HCT116 (cell line): ENCODE results near the gene PPARGC1A. TPM values are rescaled to one million over a fixed set of nuclear protein-coding genes. Genes with fewer than 3 reads are reported as not detected.

Source experiments
- ATAC-seq: fragments of 200-7000 bp; cut with Tn5 transposase; 2 replicates; pipeline ENCODE4 v1.9.1; 2020; ENCODE audit warnings: mild to moderate bottlenecking, moderate library complexity
- BruUV-seq: library from RNA; stranded (reverse); fragments of 400-500 nt; replicated peaks from 2 replicates; lab custom pipeline; 2021; lab: Mats Ljungman, UMichigan
- CTCF ChIA-PET: fragments of 300-600 bp; sonication (Branson Sonifier 250); formaldehyde crosslinking; loops from one replicate; lab custom pipeline; 2021; ENCODE audit warnings: antibody characterized with exemption; lab: Charles Lee
- POLR2A ChIA-PET: fragments of 300-600, 350-600 bp; sonication (Branson Sonifier 250); formaldehyde crosslinking; loops from one replicate; lab custom pipeline; 2021; ENCODE audit warnings: antibody characterized with exemption; lab: Charles Lee
- RAD21 ChIA-PET, 2 experiments: fragments of 300-600 bp; sonication (Branson Sonifier 250); formaldehyde crosslinking; loops; one replicate each; lab custom pipeline; 2023; ENCODE audit warnings: low total read pairs in 2 of 2; ENCODE audit not compliant: uncharacterized antibody in 2 of 2, unreplicated experiment in 2 of 2, low non-redundant PET in 1 of 2; lab: Charles Lee
- DNase-seq: peaks from one replicate; pipeline ENCODE4 v3.0.0-alpha.2; 2010; ENCODE audit warnings: low read depth, low spot score
- H2AFZ ChIP-seq: fragments of 200-600 bp; shearing (Covaris generic), sonication (generic); 2 replicates; pipeline ENCODE4 v1.6.1; 2017; ENCODE audit warnings: low read depth, mixed run types, mixed read lengths, antibody characterized with exemption, low read length; ENCODE audit not compliant: poor library complexity, severe bottlenecking
- H3K27ac ChIP-seq: 2 replicates; pipeline ENCODE4 v1.5.1; 2012; ENCODE audit warnings: low read depth, low read length
- H3K27me3 ChIP-seq: fragments of 200-600 bp; sonication (generic); 2 replicates; pipeline ENCODE4 v1.6.1; 2016; ENCODE audit warnings: mixed run types, low read length, mixed read lengths; ENCODE audit not compliant: insufficient read depth
- H3K36me3 ChIP-seq, 2 experiments: fragments of 200-500 bp in 1 of 2; fragments of 200-600 bp in 1 of 2; sonication (Bioruptor generic) in 1 of 2; sonication (generic) in 1 of 2; 2 replicates each; pipeline versions ENCODE4 v1.5.1 to v1.6.1; 2014 to 2016; ENCODE audit warnings: low read length in 2 of 2, inconsistent platforms in 1 of 2, mixed read lengths in 1 of 2, mixed run types in 1 of 2; ENCODE audit not compliant: insufficient read depth in 2 of 2, control insufficient read depth in 1 of 2
- H3K4me1 ChIP-seq, 2 experiments: fragments of 200-600 bp in 1 of 2; sonication (generic) in 1 of 2; 2 replicates each; pipeline versions ENCODE4 v1.5.1 to v1.6.1; 2012 to 2017; ENCODE audit warnings: low read length in 2 of 2, inconsistent platforms in 1 of 2, mild to moderate bottlenecking in 1 of 2, mixed read lengths in 1 of 2, mixed run types in 1 of 2, moderate library complexity in 1 of 2; ENCODE audit not compliant: insufficient read depth in 2 of 2, control insufficient read depth in 1 of 2
- H3K4me2 ChIP-seq: fragments of 200-600 bp; sonication (generic); 2 replicates; pipeline ENCODE4 v1.6.1; 2017; ENCODE audit warnings: mixed run types, low read length, mixed read lengths
- H3K4me3 ChIP-seq, 2 experiments: fragments of 200-600 bp in 1 of 2; sonication (generic) in 1 of 2; replicated peaks in 1 of 2; 2 replicates each; pipeline ENCODE4 v1.5.1; 2011 to 2016; ENCODE audit warnings: low read length in 2 of 2, control low read depth in 1 of 2, low read depth in 1 of 2, mild to moderate bottlenecking in 1 of 2, mixed read lengths in 1 of 2, mixed run types in 1 of 2
- H3K79me2 ChIP-seq: fragments of 200-600 bp; sonication (generic); 2 replicates; pipeline ENCODE4 v1.6.1; 2017; ENCODE audit warnings: mild to moderate bottlenecking, mixed run types, low read length, moderate library complexity, mixed read lengths; ENCODE audit not compliant: insufficient read depth
- H3K9ac ChIP-seq: fragments of 200-600 bp; sonication (generic); 2 replicates; pipeline ENCODE4 v1.6.1; 2016; ENCODE audit warnings: low read length, mixed read lengths
- H3K9me2 ChIP-seq: fragments of 200-600 bp; sonication (generic), shearing (Covaris generic); 2 replicates; pipeline ENCODE4 v1.6.1; 2017; ENCODE audit warnings: mixed run types, mild to moderate bottlenecking, moderate library complexity; ENCODE audit not compliant: insufficient read depth
- H3K9me3 ChIP-seq, 2 experiments: fragments of 200-500 bp in 1 of 2; fragments of 200-600 bp in 1 of 2; sonication (Bioruptor generic) in 1 of 2; sonication (generic) in 1 of 2; 2 replicates each; pipeline ENCODE4 v1.6.1; 2014 to 2017; ENCODE audit warnings: low read length in 2 of 2, mixed read lengths in 2 of 2, inconsistent platforms in 1 of 2, low read depth in 1 of 2, mild to moderate bottlenecking in 1 of 2, mixed run types in 1 of 2, moderate library complexity in 1 of 2; ENCODE audit not compliant: control insufficient read depth in 1 of 2, insufficient read depth in 1 of 2
- H4K20me1 ChIP-seq: fragments of 200-600 bp; sonication (generic), shearing (Covaris generic); 2 replicates; pipeline ENCODE4 v1.6.1; 2017; ENCODE audit warnings: mixed run types, mild to moderate bottlenecking, moderate library complexity; ENCODE audit not compliant: insufficient read depth
- CBX3 ChIP-seq: IDR thresholded peaks from 2 replicates; pipeline ENCODE4 v1.6.1; 2012; ENCODE audit warnings: low read depth
- CEBPB ChIP-seq: IDR thresholded peaks from 2 replicates; pipeline ENCODE4 v1.6.1; 2012; ENCODE audit warnings: low read depth
- EGR1 ChIP-seq: IDR thresholded peaks from 2 replicates; pipeline ENCODE4 v1.6.1; 2012; ENCODE audit warnings: low read depth
- ELF1 ChIP-seq: IDR thresholded peaks from 2 replicates; pipeline ENCODE4 v1.6.1; 2012; ENCODE audit warnings: low read depth, borderline replicate concordance
- EZH2 ChIP-seq: fragments of 200-600 bp; sonication (generic); IDR thresholded peaks from 2 replicates; pipeline ENCODE4 v1.6.1; 2017; ENCODE audit warnings: antibody characterized with exemption, mixed run types
- EZH2phosphoT487 ChIP-seq: fragments of 200-600 bp; IDR thresholded peaks from 2 replicates; pipeline ENCODE4 v1.6.1; 2018; ENCODE audit warnings: antibody characterized with exemption, borderline replicate concordance
- FOSL1 ChIP-seq: IDR thresholded peaks from 2 replicates; pipeline ENCODE4 v1.6.1; 2012; ENCODE audit warnings: low read depth
- JUND ChIP-seq: IDR thresholded peaks from 2 replicates; pipeline ENCODE4 v1.6.1; 2012
- POLR2A ChIP-seq: IDR thresholded peaks from 2 replicates; pipeline ENCODE4 v1.7.0; 2011; ENCODE audit warnings: borderline replicate concordance; ENCODE audit not compliant: insufficient read depth, insufficient read length; ENCODE audit errors: extremely low read depth
- POLR2AphosphoS5 ChIP-seq: IDR thresholded peaks from 2 replicates; pipeline ENCODE4 v1.6.1; 2011; ENCODE audit warnings: mild to moderate bottlenecking, low read depth, low read length, moderate library complexity
- RAD21 ChIP-seq: IDR thresholded peaks from 2 replicates; pipeline ENCODE4 v1.6.1; 2012; ENCODE audit warnings: low read depth, mild to moderate bottlenecking
- SIN3A ChIP-seq: IDR thresholded peaks from 2 replicates; pipeline ENCODE4 v1.6.1; 2012; ENCODE audit warnings: low read depth
- TCF7L2 ChIP-seq: IDR thresholded peaks from 2 replicates; pipeline ENCODE4 v1.7.0; 2011; ENCODE audit warnings: borderline replicate concordance, inconsistent platforms; ENCODE audit not compliant: insufficient read depth, insufficient read length; ENCODE audit errors: extremely low read depth
- YY1 ChIP-seq: IDR thresholded peaks from 2 replicates; pipeline ENCODE4 v1.6.1; 2011; ENCODE audit warnings: low read length, low read depth, moderate library complexity, mild to moderate bottlenecking; ENCODE audit not compliant: insufficient replicate concordance; ENCODE audit errors: extremely low read depth
- intact Hi-C: fragments of 100-400 bp; cut with micrococcal nuclease; formaldehyde crosslinking; loops from 2 replicates; pipeline ENCODE4 v1.10.0; 2022
- total RNA-seq: library from RNA; stranded (reverse); gene quantifications from one replicate; pipeline ENCODE4 v1.2.1, GENCODE V29; 2021; ENCODE audit not compliant: unreplicated experiment
- TF ChIP-seq, protein P1 (sequence below): IDR thresholded peaks from 2 replicates; pipeline ENCODE4 v1.6.1; 2012
- TF ChIP-seq, protein P2 (sequence below): IDR thresholded peaks from 2 replicates; pipeline ENCODE4 v1.6.1; 2011; ENCODE audit warnings: mild to moderate bottlenecking, low read length, moderate library complexity; ENCODE audit not compliant: insufficient replicate concordance; ENCODE audit errors: extremely low read depth
- TF ChIP-seq, protein P3 (sequence below), 3 experiments: fragments of 200-600 bp in 1 of 3; sonication (generic) in 1 of 3; IDR thresholded peaks in 2 of 3; conservative IDR thresholded peaks in 1 of 3; 2 replicates each; pipeline ENCODE4 v1.5.1; 2012 to 2017; ENCODE audit warnings: low read depth in 2 of 3, low read length in 2 of 3, antibody characterized with exemption in 1 of 3, borderline replicate concordance in 1 of 3, control low read depth in 1 of 3, mild to moderate bottlenecking in 1 of 3, mixed read lengths in 1 of 3, mixed run types in 1 of 3, moderate library complexity in 1 of 3; ENCODE audit not compliant: insufficient read depth in 1 of 3
- TF ChIP-seq, protein P4 (sequence below): IDR thresholded peaks from 2 replicates; pipeline ENCODE4 v1.6.1; 2012; ENCODE audit warnings: low read depth
- TF ChIP-seq, protein P5 (sequence below): IDR thresholded peaks from 2 replicates; pipeline ENCODE4 v1.6.1; 2012

Gene PPARGC1A
- total RNA-seq, 1 experiment from 2014 or later = not detected

DNA sequence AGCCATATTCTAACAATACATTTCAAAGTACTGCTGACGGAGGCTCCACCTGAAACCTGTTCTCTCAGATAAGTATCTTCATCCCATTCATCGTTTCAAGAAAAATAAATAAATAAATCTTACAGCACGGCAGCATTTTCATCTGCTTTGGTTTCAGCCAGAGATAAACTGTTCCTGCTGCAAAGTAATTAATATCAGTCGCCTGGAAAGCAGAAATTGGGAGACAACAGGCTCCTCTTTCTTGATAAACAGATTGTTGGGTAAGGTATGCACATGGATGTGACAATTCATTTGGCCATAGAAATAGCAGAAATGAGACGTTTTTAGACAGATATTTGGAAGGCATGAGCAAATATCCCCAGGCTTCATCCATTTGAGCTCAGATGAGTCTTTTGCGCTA lies 110.4 kb downstream of the PPARGC1A start:
- no TSS peak for BruUV-seq
- Histone ChIP-seq H3K9me2 (no peaks in the 10 kb centered on the region), H3K9me3 (peaks cover 9 to 15% of the 10 kb centered on the region in 2 experiments; a peak in 2 of 4 replicates), H4K20me1 (no peaks in the 10 kb centered on the region), H3K9ac (no peak overlapping the region), H3K4me3 (no peak overlapping the region), H3K27ac (no peak overlapping the region), H3K4me1 (no peaks in the 10 kb centered on the region), H3K36me3 (no peaks in the 10 kb centered on the region), H2AFZ (no peak overlapping the region), H3K4me2 (no peak overlapping the region), H3K79me2 (no peaks in the 10 kb centered on the region), H3K27me3 (no peaks in the 10 kb centered on the region)
- no peak for DNase-seq
- POLR2A ChIA-PET = no interaction called here
- TF ChIP-seq JUND (no peak), FOSL1 (no peak), RAD21 (no peak), TCF7L2 (no peak), EZH2phosphoT487 (no peak), YY1 (no peak), EZH2 (no peak), ELF1 (no peak), POLR2A (no peak), SIN3A (no peak), CBX3 (no peak), CEBPB (no peak), POLR2AphosphoS5 (no peak), EGR1 (no peak)
- TF ChIP-seq, protein P1, sequence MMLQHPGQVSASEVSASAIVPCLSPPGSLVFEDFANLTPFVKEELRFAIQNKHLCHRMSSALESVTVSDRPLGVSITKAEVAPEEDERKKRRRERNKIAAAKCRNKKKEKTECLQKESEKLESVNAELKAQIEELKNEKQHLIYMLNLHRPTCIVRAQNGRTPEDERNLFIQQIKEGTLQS = no peak
- TF ChIP-seq, protein P2, sequence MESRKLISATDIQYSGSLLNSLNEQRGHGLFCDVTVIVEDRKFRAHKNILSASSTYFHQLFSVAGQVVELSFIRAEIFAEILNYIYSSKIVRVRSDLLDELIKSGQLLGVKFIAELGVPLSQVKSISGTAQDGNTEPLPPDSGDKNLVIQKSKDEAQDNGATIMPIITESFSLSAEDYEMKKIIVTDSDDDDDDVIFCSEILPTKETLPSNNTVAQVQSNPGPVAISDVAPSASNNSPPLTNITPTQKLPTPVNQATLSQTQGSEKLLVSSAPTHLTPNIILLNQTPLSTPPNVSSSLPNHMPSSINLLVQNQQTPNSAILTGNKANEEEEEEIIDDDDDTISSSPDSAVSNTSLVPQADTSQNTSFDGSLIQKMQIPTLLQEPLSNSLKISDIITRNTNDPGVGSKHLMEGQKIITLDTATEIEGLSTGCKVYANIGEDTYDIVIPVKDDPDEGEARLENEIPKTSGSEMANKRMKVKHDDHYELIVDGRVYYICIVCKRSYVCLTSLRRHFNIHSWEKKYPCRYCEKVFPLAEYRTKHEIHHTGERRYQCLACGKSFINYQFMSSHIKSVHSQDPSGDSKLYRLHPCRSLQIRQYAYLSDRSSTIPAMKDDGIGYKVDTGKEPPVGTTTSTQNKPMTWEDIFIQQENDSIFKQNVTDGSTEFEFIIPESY = no peak
- TF ChIP-seq, protein P3, sequence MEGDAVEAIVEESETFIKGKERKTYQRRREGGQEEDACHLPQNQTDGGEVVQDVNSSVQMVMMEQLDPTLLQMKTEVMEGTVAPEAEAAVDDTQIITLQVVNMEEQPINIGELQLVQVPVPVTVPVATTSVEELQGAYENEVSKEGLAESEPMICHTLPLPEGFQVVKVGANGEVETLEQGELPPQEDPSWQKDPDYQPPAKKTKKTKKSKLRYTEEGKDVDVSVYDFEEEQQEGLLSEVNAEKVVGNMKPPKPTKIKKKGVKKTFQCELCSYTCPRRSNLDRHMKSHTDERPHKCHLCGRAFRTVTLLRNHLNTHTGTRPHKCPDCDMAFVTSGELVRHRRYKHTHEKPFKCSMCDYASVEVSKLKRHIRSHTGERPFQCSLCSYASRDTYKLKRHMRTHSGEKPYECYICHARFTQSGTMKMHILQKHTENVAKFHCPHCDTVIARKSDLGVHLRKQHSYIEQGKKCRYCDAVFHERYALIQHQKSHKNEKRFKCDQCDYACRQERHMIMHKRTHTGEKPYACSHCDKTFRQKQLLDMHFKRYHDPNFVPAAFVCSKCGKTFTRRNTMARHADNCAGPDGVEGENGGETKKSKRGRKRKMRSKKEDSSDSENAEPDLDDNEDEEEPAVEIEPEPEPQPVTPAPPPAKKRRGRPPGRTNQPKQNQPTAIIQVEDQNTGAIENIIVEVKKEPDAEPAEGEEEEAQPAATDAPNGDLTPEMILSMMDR (IDR thresholded peaks at IDR 0.05 in 2 of 3, conservative IDR thresholded peaks at IDR 0.05 in 1 of 3; ENCODE audit: borderline replicate concordance in 1 of 3, insufficient read depth in 1 of 3, low read depth in 2 of 3, low read length in 2 of 3) = no peak
- TF ChIP-seq, protein P4, sequence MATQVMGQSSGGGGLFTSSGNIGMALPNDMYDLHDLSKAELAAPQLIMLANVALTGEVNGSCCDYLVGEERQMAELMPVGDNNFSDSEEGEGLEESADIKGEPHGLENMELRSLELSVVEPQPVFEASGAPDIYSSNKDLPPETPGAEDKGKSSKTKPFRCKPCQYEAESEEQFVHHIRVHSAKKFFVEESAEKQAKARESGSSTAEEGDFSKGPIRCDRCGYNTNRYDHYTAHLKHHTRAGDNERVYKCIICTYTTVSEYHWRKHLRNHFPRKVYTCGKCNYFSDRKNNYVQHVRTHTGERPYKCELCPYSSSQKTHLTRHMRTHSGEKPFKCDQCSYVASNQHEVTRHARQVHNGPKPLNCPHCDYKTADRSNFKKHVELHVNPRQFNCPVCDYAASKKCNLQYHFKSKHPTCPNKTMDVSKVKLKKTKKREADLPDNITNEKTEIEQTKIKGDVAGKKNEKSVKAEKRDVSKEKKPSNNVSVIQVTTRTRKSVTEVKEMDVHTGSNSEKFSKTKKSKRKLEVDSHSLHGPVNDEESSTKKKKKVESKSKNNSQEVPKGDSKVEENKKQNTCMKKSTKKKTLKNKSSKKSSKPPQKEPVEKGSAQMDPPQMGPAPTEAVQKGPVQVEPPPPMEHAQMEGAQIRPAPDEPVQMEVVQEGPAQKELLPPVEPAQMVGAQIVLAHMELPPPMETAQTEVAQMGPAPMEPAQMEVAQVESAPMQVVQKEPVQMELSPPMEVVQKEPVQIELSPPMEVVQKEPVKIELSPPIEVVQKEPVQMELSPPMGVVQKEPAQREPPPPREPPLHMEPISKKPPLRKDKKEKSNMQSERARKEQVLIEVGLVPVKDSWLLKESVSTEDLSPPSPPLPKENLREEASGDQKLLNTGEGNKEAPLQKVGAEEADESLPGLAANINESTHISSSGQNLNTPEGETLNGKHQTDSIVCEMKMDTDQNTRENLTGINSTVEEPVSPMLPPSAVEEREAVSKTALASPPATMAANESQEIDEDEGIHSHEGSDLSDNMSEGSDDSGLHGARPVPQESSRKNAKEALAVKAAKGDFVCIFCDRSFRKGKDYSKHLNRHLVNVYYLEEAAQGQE = no peak
- TF ChIP-seq, protein P5, sequence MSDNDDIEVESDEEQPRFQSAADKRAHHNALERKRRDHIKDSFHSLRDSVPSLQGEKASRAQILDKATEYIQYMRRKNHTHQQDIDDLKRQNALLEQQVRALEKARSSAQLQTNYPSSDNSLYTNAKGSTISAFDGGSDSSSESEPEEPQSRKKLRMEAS = no peak
- RAD21 ChIA-PET = no interaction called here
- CTCF ChIA-PET = no interaction called here
- intact Hi-C loops = no loop called here
- ATAC-seq = no peak
